Transverse colon (tissue), 4 donors: ENCODE results near the gene ALDH3A2.

Experiments
- CTCF ChIP-seq, 5 experiments: fragments of 200-600 bp in 3 of 5; fragments of 450-650 bp in 2 of 5; sonication (generic) in 3 of 5; IDR thresholded peaks; 1 replicate in 2 of 5; 2 replicates in 3 of 5; pipeline ENCODE4 v1.5.1; 2016 to 2017; ENCODE audit warnings: antibody characterized with exemption in 5 of 5, inconsistent platforms in 3 of 5, mild to moderate bottlenecking in 2 of 5, moderate library complexity in 1 of 5
- POLR2A ChIP-seq: fragments of 450-650 bp; IDR thresholded peaks from one replicate; pipeline ENCODE4 v1.6.1; 2016; ENCODE audit warnings: antibody characterized with exemption, mild to moderate bottlenecking, moderate library complexity
- POLR2AphosphoS5 ChIP-seq, 3 donors: sonication (generic); formaldehyde crosslinking; IDR thresholded peaks; one replicate each; pipeline ENCODE4 v1.6.1; 2016; ENCODE audit warnings: antibody characterized with exemption in 3 of 3

- no peak for TF ChIP-seq CTCF (IDR thresholded peaks at IDR 0.05)
- no peak for TF ChIP-seq POLR2AphosphoS5 (IDR thresholded peaks at IDR 0.05)
- no peak for TF ChIP-seq POLR2A
Measured at GRCh38 chr17:19712436-19713004, 64.0 kb downstream of the ALDH3A2 start.
